GM12878 (cell line): ENCODE measurements around the gene CD63. TPM values are rescaled to one million over a fixed set of nuclear protein-coding genes. Genes with fewer than 3 reads are reported as not detected.

Experiments used
- ATAC-seq: fragments of 200-7000 bp; cut with Tn5 transposase; 3 replicates; pipeline ENCODE4 v1.9.1; 2020; ENCODE audit warnings: mild to moderate bottlenecking, moderate library complexity
- BruUV-seq: library from RNA; stranded (reverse); fragments of 400-500 nt; replicated peaks from 2 replicates; lab custom pipeline; 2021; lab: Mats Ljungman, UMichigan
- CTCF ChIA-PET: fragments of 300-600 bp; sonication (Branson Sonifier 250); formaldehyde crosslinking; extraction: SDS; loops from one replicate; lab custom pipeline; 2021; ENCODE audit warnings: inconsistent platforms; lab: Yijun Ruan, JAX
- POLR2A ChIA-PET: fragments of 350-600 bp; formaldehyde crosslinking; extraction: SDS; loops from one replicate; lab custom pipeline; 2021; ENCODE audit warnings: inconsistent platforms; lab: Charles Lee
- RAD21 ChIA-PET: fragments of 300-600 bp; sonication (Branson Sonifier 250); formaldehyde crosslinking; loops from one replicate; lab custom pipeline; 2023; ENCODE audit warnings: antibody characterized with exemption; ENCODE audit not compliant: unreplicated experiment; lab: Charles Lee
- SMC1A ChIA-PET: fragments of 300-600 bp; sonication (Branson Sonifier 250); formaldehyde crosslinking; loops from one replicate; lab custom pipeline; 2023; ENCODE audit not compliant: unreplicated experiment, uncharacterized antibody; lab: Charles Lee
- DNase-seq: peaks from one replicate; pipeline ENCODE4 v3.0.0-alpha.2; 2011; ENCODE audit warnings: low read depth, low spot score
- FAIRE-seq: peaks from 3 replicates; lab custom pipeline; 2011; peaks lifted over from hg19 to GRCh38; lab: Jason Lieb, UNC
- H2AFZ ChIP-seq: 2 replicates; pipeline ENCODE4 v1.6.0; 2011; ENCODE audit warnings: low read depth, low read length, control low read depth; ENCODE audit not compliant: control insufficient read depth
- H3K27ac ChIP-seq: 2 replicates; pipeline ENCODE4 v1.5.1; 2011; ENCODE audit warnings: control low read depth; ENCODE audit not compliant: control insufficient read depth, insufficient read depth
- H3K27me3 ChIP-seq, 2 experiments: replicated peaks in 1 of 2; 2 replicates each; pipeline versions ENCODE4 v1.6.0 to v1.6.1; 2011; ENCODE audit warnings: low read length in 1 of 2; ENCODE audit not compliant: control insufficient read depth in 2 of 2, insufficient read depth in 2 of 2
- H3K36me3 ChIP-seq, 2 experiments: 2 replicates each; pipeline ENCODE4 v1.5.1; 2011; ENCODE audit warnings: low read length in 1 of 2; ENCODE audit not compliant: control insufficient read depth in 2 of 2, insufficient read depth in 2 of 2
- H3K4me1 ChIP-seq: 2 replicates; pipeline ENCODE4 v1.6.1; 2011; ENCODE audit warnings: mild to moderate bottlenecking, low read length, moderate library complexity, mixed read lengths; ENCODE audit not compliant: control insufficient read depth, insufficient read depth
- H3K4me2 ChIP-seq: 2 replicates; pipeline ENCODE4 v1.6.0; 2011; ENCODE audit warnings: control low read depth; ENCODE audit not compliant: control insufficient read depth, insufficient read depth
- H3K4me3 ChIP-seq: fragments of 200-600 bp; sonication (generic); 2 replicates; pipeline ENCODE4 v1.5.1; 2016
- H3K79me2 ChIP-seq: 2 replicates; pipeline ENCODE4 v1.6.0; 2011; ENCODE audit warnings: low read length; ENCODE audit not compliant: control insufficient read depth, insufficient read depth
- H3K9ac ChIP-seq: 2 replicates; pipeline ENCODE4 v1.8.0; 2011; ENCODE audit warnings: low read length, control low read depth, mixed read lengths; ENCODE audit not compliant: control insufficient read depth, insufficient read depth
- H3K9me3 ChIP-seq: replicated peaks from 3 replicates; pipeline ENCODE4 v1.5.1; 2011; ENCODE audit warnings: mild to moderate bottlenecking, low read length; ENCODE audit not compliant: control insufficient read depth, insufficient read depth
- H4K20me1 ChIP-seq: 2 replicates; pipeline ENCODE4 v1.6.0; 2011; ENCODE audit not compliant: control insufficient read depth, insufficient read depth
- CHD1 ChIP-seq: IDR thresholded peaks from 2 replicates; pipeline ENCODE4 v1.6.1; 2012; ENCODE audit warnings: low read depth, low read length, improper control_type of control experiment
- MTA2 ChIP-seq: fragments of 450-650 bp; IDR thresholded peaks from 2 replicates; pipeline ENCODE4 v1.6.1; 2016; ENCODE audit warnings: low read depth, mild to moderate bottlenecking, moderate library complexity
- RBBP5 ChIP-seq: fragments of 200-600 bp; sonication (generic); conservative IDR thresholded peaks from 2 replicates; pipeline ENCODE4 v1.6.1; 2016
- RUNX3 ChIP-seq: IDR thresholded peaks from 2 replicates; pipeline ENCODE4 v1.6.1; 2012; ENCODE audit warnings: low read length, inconsistent platforms
- YY1 ChIP-seq: IDR thresholded peaks from 2 replicates; pipeline ENCODE4 v1.6.1; 2011; ENCODE audit warnings: low read depth, mild to moderate bottlenecking, low read length
- WGBS: methylation state at CpG from one replicate; pipeline ENCODE4 v1.1.6; 2016; ENCODE audit warnings: low lambda C conversion rate; ENCODE audit not compliant: insufficient replicate concordance, insufficient coverage; ENCODE audit errors: missing lambda C conversion rate; 5-methylcytosine and 5-hydroxymethylcytosine counted together
- in situ Hi-C: fragments of 300-500 bp; cut with MboI; formaldehyde crosslinking; loops from 9 replicates; pipeline ENCODE4 v1.14.3; 2018; ENCODE audit warnings: mixed read lengths
- intact Hi-C: fragments of 100-400 bp; cut with micrococcal nuclease; formaldehyde crosslinking; loops from one replicate; pipeline ENCODE4 v1.14.2; 2022; ENCODE audit not compliant: unreplicated experiment
- polyA plus RNA-seq, 11 experiments: library from polyadenylated mRNA; depleted of rRNA in 4 of 11; unstranded in 6 of 11; stranded (reverse) in 5 of 11; fragments of >200 nt; fragmentation: Nextera tagmentation in 4 of 11; fragmentation: Illumina TruSeq in 1 of 11; extraction: Ambion mirVana in 4 of 11; extraction: Trizol in 1 of 11; gene quantifications; 1 replicate in 1 of 11; 2 replicates in 10 of 11; pipeline versions ENCODE4 v1.2.1 to v1.2.3, GENCODE V29; 2011 to 2016; ENCODE audit warnings: inconsistent platforms in 2 of 11, missing spikeins in 2 of 11, low read depth in 1 of 11
- total RNA-seq, 4 experiments: library from RNA; depleted of rRNA in 3 of 4; stranded (reverse); fragments of >200 nt in 3 of 4; fragmentation: Illumina TruSeq in 1 of 4; extraction: Trizol in 1 of 4; gene quantifications; 2 replicates each; pipeline versions ENCODE4 v1.2.1 to v1.2.3, GENCODE V29; 2013 to 2021

Gene CD63
- total and polyA plus RNA-seq, 10 of the 15 experiments (the other 5 are each of a cell fraction or from before 2014, with no cell fraction given) = 147 to 220 (median 183) TPM

DNA sequence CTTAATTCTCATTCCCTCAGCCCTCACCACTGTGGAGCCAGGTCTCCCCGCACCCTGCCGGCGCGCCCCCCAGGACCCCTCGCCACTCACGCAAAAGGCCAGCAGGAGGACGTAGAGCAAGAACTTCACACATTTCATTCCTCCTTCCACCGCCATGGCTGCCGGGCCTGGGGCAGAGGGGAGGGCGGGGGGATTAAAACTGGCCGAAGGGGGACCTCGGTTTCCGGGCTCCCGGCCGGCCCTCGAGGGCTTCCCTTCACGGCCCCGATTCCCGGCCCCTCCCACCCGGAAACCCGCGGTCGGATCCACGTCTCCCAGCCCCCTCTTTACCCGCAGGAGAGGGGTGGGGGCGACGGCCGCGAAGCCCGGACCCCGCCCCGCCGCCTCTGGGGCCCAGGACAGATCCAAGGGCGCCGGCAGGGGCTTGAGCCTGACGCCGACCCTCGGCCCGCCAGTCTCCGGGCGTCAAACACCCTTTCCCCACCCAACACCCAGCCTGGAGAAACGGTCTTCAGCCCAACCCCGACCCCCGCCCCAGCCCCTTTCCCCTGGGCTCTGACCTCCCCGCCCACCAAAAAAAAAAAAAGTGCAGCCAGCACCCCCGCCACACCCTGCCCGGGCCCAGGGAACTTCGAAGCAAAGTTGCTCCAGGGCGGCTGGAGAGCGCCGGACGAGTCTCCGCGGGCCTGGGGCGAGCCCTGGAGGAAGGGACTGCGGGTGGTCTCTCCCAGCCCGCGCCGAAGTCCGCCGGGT lies 447 bp downstream of the CD63 start:
- peak overlapping the region; percentile 62 for H2AFZ ChIP-seq
- no peaks in the 10 kb centered on the region for H3K27me3 ChIP-seq
- no peak for TF ChIP-seq RBBP5
- TF ChIP-seq RUNX3 = peak; percentile 43
- TF ChIP-seq CHD1 = peak; percentile 16; the same call in 1 of the 2 replicates
- TF ChIP-seq MTA2 = 0 out of 2 replicates have a peak, but pooled peaks have one; percentile 0
- peak; percentile 70; the same call in 1 of the 2 replicates for TF ChIP-seq YY1
- TF ChIP-seq, all 136 proteins: peak for 4
- WGBS = 0% methylated on average over 23 of the region's 61 CpGs
- no peaks in the 10 kb centered on the region for H3K9me3 ChIP-seq
- ChIA-PET POLR2A (interaction anchor here (1.2 to 4.5 kb wide), 11 partner anchors 10 to 376 kb away, joined by 3 to 39 read pairs (median 6); partner anchors contain the start of genes BLOC1S1, ORMDL2, PA2G4 and PYM1), SMC1A (interaction anchor here (1.2 to 2.7 kb wide), 3 partner anchors 10 to 189 kb away, joined by 3 to 30 read pairs (median 15); partner anchors contain the start of gene BLOC1S1), CTCF (interaction anchor here (0.9 to 2.9 kb wide), 8 partner anchors 9 to 632 kb away, joined by 3 to 59 read pairs (median 7); partner anchors contain the start of genes BLOC1S1, RDH5, RPL41 and SMARCC2), RAD21 (interaction anchor here (0.6 to 4.4 kb wide), 10 partner anchors 9 to 460 kb away, joined by 3 to 58 read pairs (median 4); partner anchors contain the start of genes BLOC1S1, ORMDL2, RAB5B and RDH5)
- H3K4me2 ChIP-seq = peak overlapping the region; percentile 70
- H3K9ac ChIP-seq = peak overlapping the region; percentile 67
- peak overlapping the region; percentile 68 for H3K27ac ChIP-seq
- DNase-seq (no peak), ATAC-seq (peak; percentile 34), FAIRE-seq (no peak)
- peaks cover 5 to 7% of the 10 kb centered on the region in 2 experiments; a peak in 3 of 4 replicates for H3K36me3 ChIP-seq
- BruUV-seq = no TSS peak
- H3K4me3 ChIP-seq = peak overlapping the region; percentile 76
- peaks cover 11% of the 10 kb centered on the region for H3K4me1 ChIP-seq
- in situ Hi-C loops (no loop called here), intact Hi-C loops (no loop called here)
- peaks cover 11% of the 10 kb centered on the region for H3K79me2 ChIP-seq
- no peaks in the 10 kb centered on the region for H4K20me1 ChIP-seq
